HG03060 (cell line): Measurements from ENCODE around the gene TTC7B.

Experiments used
- ATAC-seq: cut with Tn5 transposase; IDR thresholded peaks from one replicate; pipeline ENCODE4 v1.9.1; 2021; ENCODE audit warnings: low read depth, moderate number of reproducible peaks; ENCODE audit not compliant: unreplicated experiment

Gene TTC7B

DNA sequence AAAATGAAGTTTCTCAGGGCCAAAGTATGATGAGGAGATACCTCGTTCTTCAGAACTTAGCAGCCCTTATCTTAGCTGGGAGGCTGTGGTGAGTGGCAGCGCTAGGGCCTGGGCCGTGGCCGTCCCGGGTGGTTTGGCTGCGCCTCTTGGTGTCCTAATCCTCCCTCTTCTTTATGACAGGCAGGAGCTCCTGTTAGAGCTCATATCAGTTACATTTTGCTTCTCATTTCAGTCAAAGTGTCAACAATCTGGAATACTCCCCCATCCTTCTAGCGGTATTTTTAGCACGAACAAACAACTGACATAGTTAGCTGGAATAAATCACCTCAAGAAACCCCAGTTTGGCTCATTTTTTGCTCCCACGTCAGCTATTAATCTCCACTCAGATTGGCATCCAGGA lies 188.8 kb downstream of the TTC7B start:
- ATAC-seq = no peak

DNA sequence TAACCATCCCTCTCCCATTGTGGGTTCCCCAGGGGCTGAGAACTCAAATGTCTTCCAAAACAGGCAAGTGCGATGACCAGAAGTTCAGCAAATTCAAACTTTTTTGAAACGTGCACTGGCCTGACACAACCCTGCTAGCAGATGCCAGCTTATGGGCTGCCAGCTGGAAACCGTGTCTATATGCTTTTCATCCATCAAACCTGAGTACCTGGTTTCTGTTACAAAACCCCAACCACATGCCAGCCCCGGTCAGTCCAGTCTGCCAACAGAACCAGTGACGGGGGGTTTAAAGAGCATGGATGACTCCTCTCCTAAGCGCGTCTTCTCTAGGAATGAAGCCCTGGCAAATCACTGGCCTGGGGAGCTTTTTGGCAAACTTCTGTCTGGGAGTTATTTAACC lies 189.7 kb downstream of the TTC7B start:
- ATAC-seq = no peak

DNA sequence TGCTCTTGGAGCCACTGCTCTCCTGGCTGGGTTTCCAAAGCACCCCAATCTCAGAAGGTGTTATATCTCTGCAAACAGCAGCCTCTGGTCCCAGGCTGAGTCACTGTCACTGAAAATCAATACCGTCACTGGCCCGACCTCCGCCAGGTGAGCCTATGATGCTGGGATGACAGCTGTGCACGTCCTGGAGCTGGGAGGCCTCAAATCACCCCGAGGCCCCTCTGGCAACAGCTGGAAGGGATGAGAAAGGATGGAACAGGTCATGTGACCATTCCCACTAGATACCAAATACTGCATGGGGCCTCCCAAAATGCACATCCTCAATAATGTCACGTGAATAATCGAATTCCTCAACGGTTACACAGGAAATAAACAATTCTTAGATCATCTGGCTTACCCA lies 190.8 kb downstream of the TTC7B start:
- ATAC-seq = no peak

DNA sequence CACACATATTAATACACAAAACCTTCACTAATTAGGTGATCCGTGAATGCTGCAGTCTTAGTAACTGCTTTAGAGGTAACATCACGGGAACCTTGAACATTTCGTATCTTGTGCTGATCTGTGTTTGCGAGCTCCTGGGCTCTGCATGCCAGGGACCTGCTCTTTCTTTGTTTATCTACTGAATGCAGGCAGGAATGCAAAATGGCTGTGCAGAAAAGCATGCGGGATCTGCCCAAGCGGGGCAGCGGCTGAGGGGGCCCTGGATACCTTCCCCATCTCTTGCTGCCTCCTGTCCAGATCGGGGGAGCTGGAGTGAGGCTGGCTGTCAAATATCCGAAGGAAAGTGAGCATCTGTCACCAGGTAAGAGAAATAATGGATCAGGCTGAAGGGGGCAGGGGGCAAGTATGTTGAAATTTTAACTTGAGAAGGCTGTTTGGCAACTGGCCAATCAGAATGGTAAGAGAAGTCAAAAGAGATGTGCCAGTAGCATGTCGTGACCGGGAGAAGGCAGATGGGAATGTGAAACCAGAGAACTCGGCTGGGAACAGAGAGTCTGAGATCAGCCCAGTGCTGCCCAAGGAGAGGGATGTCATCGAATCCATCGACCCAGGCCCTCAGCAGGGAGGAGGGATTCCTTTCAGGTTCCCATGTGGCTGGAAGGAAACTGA lies 191.4 kb downstream of the TTC7B start:
- ATAC-seq = no peak

DNA sequence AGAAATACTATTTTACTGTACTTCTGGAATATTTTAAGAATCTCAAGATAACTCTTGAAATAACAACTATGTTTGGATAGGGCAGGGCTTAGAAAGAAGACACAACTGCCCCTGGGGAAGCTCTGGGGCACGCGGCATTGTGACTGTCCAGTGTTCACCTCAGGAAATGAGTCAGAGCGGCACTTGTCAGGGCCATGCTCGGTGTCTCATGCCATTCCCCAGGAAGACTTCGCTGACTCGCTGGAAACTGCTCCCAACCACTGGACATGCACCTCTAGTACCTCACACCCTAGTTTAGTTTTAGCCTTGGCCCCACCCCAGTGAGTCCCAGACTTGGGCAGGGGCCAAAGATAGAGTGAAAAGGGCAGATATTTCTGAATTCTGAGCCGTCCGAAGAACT lies 192.0 kb downstream of the TTC7B start:
- ATAC-seq = no peak

DNA sequence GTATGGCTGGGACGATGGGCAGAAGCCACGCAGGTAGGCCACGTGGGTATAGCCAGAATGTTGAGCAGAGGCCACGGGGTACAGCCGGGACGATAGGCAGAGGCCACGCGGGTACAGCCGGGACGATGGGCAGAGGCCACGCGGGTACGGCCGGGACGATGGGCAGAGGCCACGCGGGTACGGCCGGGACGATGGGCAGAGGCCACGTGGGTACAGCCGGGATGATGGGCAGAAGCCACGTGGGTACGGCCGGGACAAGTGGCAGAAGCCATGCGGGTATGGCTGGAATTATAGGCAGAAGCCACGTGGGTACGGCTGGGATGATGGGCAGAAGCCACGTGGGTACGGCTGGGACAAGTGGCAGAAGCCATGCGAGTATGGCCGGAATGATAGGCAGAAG lies 195.0 kb downstream of the TTC7B start:
- ATAC-seq = no peak

DNA sequence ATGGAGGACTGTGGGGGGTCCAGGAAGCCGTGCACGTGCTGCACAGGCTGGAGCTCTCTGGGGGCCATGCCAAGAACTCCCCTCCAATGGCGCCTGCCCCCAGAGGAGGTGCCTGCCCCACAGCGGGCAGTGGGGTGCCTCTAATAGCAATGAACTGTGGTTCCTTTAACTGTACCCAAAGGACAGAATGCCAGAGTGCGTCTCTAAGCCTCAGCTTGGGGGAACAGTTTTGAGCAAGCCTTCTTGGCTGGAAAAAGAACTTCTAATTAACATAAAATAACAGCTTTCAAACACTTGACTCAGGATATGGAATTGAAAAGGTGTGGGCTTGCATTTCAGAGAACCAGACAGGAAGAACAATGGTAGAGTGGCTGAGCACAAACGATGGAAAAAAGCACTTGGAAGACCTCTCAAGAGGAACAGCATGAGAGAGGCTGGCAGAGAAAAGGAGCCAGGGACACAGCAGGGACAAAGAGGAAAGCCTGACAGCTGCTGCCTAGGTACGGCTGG lies 195.6 kb downstream of the TTC7B start:
- no peak for ATAC-seq

DNA sequence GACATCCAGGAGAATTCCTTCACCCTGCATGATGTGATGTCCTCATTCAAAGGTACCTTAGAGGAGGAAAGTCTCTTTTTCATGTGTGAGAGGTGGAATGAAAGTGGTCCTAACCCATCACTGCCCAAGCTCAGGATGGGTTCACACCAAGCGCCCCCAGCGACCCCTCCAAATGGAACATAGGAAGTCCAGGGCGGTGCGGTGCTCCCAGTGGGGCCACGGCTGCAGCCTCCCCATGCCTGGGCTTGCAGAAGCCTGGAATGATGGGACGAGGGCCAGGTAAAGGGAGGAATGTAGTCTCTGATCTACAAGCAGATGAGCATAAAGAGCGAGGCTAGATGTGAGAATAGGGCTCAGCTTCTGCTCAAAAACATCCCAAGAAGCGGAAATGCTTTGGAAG lies 196.3 kb downstream of the TTC7B start:
- no peak for ATAC-seq

DNA sequence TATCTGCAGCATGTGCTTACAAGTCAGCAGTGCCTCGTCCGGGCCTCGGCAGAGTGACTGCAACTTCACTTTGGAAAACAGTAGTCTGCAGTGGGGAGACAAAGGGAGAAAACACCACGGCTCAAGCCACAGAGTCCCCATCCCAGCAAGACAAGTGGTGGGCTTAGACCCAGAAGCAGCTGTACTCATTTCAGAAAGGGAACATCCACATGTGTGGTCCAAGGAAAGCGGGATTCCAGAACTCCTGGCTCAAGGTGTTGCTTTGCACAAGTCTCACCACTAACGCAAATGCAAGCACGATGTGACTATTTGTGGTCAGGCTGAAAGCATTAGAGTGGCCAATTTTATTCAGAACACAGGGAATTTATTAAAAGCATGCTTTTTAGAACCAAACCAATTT lies 198.3 kb downstream of the TTC7B start:
- ATAC-seq = no peak

DNA sequence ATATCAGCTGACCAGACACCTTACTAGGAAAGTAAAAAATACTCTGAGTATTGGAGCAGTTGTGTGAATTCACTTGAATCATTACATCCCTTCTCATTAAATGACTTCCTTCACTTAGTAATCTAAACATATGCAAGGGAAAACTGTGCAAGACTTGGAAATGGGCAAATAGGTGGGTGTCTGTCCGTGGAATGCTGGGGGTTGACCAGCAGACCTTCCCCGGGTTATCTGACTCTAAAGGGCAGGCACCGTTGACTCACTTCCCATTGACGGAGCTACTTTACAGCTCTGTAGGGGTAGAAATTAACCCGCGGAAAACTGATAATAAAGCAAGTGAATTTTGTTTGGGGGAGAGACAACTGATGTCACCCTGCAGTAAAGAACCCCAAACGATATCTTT lies 199.3 kb downstream of the TTC7B start:
- ATAC-seq = no peak

DNA sequence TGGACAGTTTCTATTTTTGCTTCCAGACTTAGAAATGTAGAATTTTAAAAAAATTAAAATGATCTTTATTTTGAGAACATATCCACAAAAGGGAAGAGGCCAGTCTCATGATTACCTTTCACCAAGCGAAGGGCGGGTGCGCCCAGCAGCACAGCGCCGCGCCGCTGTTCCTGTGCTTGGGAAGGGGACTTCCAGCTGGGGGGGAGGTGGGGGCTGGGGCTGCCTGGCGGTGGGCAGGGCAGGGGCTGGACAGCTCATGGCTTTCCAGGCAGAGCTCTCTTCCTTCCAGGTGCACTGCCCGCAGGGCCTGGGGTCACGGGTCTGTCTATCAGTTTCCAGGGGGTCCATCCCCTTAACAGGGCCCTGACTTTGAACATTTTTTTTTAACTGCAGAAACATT lies 199.9 kb downstream of the TTC7B start:
- no peak for ATAC-seq

DNA sequence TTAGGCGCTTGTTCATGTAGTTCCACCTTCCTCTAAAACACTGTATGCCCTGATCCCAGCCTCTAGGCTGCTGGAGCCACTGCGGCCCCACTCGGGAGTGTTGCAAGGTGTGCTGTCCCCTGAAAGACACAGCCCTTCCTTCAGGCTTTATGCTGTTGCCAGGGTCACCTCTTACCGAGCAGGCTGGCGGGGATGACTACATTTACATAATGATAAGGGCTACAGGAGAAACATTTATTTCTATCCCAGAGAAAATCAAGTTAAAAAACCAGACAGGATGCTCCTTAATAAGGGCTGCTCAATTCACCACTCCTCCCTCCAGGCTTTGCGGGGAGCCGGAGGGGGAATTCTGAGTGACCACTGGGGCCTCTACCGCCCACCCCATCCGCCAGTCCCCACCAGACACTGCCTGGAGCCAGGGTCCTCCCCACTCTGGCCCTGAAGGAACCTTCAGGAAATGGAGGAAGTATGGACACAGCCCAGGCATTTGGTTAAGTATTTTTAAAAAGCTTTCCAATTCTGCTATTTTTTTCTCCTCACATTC lies 200.6 kb downstream of the TTC7B start:
- no peak for ATAC-seq

DNA sequence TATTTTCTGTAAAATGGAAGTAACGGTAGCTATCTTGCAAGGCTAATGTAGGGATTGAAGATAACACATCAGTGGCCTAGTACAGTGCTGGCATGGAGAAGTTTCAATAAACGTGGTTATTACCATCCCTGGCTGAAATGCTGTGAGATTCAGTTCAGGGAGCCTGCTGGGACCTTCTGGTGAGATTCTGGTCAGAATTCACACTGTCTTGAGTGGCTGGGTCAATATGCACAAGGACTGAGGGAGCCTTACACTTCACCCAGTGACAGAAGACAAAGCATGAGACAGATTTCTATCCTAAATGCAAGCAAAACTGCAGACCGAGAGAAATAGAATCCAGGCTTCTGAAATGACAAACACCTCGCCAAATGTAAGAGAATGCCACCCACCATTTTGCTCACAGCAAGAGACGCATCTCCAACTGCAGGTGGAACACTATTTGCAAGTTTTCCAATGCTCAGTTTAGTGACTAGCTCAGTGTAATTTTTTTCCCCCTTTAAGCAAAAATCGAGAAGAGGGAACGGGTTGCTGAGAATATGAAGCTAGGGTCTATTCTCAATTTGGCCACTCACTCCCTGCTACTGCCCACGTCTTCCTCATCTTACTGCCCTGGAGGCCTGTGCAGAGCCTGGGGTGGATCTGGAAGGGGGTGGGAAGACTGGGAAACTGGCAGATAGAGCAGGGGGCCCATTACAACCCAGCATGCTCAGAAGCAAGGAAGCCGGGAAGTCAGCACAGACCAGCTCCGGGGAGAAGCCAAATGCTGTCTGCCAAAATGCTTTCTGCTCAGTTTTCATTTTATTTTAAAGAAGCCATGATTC lies 201.3 kb downstream of the TTC7B start:
- no peak for ATAC-seq

DNA sequence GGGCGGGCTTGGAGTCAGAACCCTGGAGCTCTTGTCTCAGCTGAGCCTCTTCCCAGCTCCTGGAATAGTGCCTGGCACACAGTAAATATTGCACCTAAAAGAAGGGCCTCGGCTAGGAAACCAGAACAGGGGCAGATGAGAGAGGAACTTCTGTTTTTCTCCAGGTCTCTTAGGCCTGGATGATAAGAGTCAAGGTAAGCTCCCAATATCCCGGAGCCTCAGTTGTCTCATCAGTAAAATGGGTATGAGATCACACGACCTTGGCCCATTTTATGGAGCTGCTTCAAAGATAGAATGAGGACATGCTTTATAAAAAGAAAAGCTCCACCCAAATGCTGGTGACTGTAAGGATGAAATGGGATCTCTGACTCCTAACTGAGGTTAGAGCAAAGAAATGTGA lies 202.2 kb downstream of the TTC7B start:
- ATAC-seq = no peak

DNA sequence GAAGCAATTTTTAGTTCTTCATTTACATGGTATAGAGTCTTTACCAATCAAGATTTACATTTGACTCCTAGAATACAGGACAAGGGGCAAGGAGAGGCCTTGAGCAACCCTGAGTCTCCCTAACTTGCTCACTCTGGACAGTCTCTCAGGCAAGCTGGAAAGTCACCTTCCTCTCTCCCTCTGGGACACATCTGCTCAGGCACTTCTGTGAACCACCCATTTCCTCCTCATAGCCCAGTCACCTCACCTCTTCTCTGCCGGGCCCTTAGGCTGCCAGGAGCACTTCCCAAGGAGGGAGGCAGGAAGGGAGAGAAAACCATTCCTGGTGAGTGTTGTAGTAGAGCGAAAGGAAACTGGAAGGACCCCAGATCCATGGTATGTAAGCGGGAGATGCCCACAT lies 202.8 kb downstream of the TTC7B start:
- no peak for ATAC-seq

DNA sequence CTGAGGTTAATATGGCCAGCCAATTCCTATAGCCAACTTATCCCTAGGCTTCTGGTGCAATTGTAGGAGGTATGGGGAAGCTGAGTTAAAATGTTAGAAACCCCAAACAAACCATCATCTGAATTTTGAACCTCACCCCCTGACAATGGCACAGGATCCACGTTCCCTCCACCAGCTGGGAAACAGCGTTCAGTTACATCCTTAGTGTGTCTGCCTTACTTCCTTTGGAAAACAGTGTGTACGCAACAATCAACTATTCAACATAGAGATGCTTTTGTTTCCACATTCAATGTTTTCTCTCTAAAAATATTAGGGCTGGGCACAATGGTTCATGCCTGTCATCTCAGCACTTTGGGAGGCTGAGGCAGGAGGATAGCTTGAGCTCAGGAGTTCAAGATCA lies 203.4 kb downstream of the TTC7B start:
- no peak for ATAC-seq

DNA sequence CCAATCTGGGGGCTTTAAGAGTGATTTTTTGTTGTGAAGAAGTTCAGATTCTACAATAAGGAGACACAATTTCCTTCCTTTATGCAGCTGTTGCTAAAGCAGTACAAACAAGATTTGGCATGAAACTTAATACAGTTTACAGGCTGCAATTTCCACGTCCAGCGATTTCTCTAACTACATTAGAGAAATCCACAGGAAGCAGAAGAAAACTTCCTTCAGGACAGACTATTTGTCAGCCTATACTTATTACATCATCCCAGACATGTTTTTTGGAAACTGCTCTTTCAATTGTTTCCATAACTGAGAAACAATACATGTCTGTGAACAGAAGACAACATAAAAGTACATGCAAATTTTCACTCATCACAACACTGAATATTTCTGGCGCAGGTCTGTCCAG lies 204.3 kb downstream of the TTC7B start:
- ATAC-seq = no peak

DNA sequence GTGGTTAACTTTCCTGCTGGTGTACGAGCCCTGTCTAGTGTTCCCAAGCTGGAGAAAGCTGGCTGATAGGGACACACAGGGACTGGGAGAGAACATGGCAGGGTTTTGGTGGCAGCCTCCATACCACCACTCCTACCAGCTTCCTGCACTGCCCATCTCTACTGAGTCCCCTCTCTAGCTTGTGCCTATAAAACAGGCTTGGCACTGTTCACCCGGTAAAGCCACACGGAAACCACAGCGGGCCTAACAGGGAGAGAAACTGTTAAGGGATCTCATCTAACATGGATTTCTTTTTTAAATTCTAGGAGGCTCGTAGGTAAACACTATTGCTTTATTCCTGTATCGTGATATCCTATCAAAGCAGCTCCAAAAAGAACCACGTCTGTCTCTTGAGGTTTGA lies 204.7 kb downstream of the TTC7B start:
- no peak for ATAC-seq

DNA sequence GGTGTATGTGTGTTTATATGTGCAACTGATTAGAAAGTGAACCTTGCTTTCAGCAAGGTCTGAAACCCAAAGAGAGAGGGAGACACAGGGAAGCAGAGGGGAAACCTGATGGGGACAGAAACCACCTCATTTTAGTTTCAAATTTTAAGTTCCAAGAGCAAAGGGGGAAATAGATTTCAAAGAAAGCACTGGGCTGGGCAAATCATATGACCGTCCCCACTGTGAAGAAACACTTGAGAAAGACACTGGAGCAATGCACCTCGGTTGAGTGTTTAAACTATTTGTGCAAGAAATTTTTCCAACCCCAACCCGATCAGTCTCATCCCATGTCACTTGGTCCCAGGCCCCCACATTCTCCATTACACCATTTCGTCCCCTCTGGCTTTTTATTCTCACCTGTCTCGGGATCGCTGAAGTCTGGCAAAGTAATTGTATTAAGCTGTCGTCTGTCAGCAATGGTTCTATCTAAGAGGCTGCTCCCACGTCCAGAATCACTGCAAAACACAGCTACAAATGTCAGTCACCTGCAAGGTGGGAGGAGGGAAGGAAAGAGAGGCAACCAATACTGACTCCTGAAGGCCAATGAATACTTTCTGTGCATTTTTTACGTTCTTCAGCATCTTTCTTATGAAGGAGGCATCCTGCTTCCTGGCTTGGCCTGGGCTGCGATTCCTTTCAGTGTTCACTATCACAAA lies 205.7 kb downstream of the TTC7B start:
- ATAC-seq = no peak

DNA sequence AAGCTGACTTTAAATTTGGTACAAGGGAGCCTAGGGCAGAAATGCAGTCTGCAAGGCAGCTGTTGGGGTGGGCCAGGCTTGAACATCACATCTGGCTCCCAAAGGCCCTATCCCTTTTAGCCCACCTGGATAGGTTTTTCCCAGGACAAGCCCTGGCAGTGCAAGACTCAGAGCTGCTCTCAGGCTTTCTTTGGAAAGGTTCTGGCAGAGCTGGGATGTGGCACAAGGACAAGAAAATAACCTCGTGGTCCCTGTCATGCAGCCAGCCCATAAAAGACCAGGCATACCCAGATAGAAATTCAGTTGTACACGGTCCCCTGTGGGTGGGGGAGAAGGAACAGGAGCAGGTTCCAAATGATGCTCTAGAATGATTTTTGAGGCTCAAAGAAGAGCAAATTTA lies 206.9 kb downstream of the TTC7B start:
- no peak for ATAC-seq

DNA sequence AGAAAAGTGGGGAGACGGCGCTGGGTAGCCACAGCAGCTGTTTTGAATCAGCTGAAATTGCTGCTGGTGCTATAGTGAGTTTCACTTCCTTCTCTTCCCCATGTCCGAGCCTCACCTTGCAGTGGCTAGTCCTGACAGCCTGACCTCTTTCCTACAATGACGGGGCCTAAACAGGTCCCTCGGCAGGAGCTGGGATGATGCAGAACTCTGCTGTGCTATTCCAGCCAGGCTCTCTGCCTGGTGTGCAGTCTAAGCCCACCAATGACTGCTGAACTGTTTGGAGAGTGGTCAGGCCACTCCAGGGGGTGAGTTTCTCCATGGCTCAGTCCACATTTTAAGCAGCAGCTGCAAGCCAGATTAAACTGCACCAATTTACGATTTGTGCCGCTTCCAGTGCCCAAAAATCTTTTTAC lies 207.3 kb downstream of the TTC7B start:
- no peak for ATAC-seq
